ENCODE data around the gene NRXN3. TPM values are rescaled to one million over a fixed set of nuclear protein-coding genes. Genes with fewer than 3 reads are reported as not detected.

NRXN3 gene
- total RNA-seq, 2 experiments from 2014 or later, result not detected

DNA sequence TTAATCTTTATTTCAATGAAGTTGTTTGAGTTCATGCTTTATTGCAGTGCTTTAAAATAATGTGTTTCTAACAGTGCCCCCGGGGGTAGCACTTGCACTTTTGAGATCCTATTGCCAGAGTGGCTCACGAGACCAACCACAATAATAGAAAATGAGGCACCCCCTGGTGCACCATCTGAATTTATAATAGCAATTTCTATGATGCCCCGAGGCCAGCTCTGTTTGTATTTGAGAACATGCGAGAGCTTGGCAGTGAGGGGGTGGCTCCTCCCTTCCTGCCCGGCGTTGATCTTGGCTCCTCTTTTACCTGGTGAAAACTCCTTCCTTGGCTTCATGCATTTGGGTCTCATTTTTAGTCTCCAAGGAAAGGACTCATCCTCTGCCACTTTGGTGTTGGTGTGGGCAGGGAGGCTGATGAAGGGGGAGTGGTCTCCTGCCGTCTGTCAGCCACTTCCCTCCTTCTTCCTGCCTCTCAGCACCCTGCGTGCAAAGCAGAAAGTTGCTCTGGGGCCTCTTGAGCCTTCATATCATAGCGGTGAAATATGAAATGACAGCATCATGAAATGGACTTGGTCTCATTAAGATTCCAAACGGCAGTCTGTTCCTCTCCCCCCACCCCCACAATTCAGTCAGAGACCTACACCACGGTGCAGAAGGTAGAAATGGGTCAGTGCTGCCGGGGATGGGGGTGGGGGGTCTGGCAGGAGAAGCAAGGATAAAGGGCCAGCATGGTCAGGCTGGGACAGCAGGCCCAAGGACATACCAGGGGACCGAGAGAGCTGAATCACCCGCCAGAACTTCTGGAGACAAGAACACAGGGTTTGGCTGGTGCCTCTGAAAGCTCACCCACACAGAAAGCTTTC is 17.7 kb upstream of the NRXN3 start:
- no peak for DNase-seq
- intact Hi-C loops (cut with micrococcal nuclease), result no loop called here
- Mint-ChIP-seq H3K27ac (no peak overlapping the region), H3K9me3 (no peaks in the 10 kb centered on the region), H3K36me3 (no peaks in the 10 kb centered on the region), H3K4me1 (ENCODE audit: low read depth) (no peaks in the 10 kb centered on the region), H3K27me3 (peaks cover 5% of the 10 kb centered on the region), H3K4me3 (no peak overlapping the region)
- ChIA-PET POLR2A (no interaction called here), CTCF (no interaction called here)

DNA sequence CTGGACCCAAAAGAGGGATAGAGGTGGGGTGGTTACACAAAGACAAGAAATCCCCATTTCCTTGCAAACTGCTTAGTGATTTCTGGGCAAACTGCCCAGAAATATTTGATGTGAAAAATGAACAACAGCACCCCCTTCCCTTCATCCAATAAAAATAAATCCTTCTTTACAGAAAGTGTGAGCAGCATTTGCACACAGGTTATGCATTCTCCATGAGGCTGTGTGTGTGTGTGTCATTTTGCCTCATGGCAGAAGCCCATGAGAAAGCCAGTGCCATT is 17.2 kb upstream of the NRXN3 start:
- H3K27me3 Mint-ChIP-seq, result peaks cover 5% of the 10 kb centered on the region
- H3K4me3 Mint-ChIP-seq, result no peak overlapping the region
- CTCF ChIA-PET, result no interaction called here
- DNase-seq, result no peak
- H3K9me3 Mint-ChIP-seq, result no peaks in the 10 kb centered on the region
- POLR2A ChIA-PET, result no interaction called here
- no peak overlapping the region for H3K27ac Mint-ChIP-seq
- H3K36me3 Mint-ChIP-seq, result no peaks in the 10 kb centered on the region
- intact Hi-C loops (cut with micrococcal nuclease), result no loop called here
- no peaks in the 10 kb centered on the region for H3K4me1 Mint-ChIP-seq (ENCODE audit: low read depth)

- H3K36me3 Mint-ChIP-seq, result no peaks in the 10 kb centered on the region
- no peak overlapping the region for H3K4me3 Mint-ChIP-seq
- H3K4me1 Mint-ChIP-seq (ENCODE audit: low read depth), result no peaks in the 10 kb centered on the region
- no peak for DNase-seq
- peaks cover 5% of the 10 kb centered on the region for H3K27me3 Mint-ChIP-seq
- CTCF ChIA-PET, result no interaction called here
- POLR2A ChIA-PET, result no interaction called here
- no peaks in the 10 kb centered on the region for H3K9me3 Mint-ChIP-seq
- no peak overlapping the region for H3K27ac Mint-ChIP-seq
- intact Hi-C loops (cut with micrococcal nuclease), result no loop called here
These were observed 15.3 kb upstream of the NRXN3 start for GRCh38 chr14:78154827-78155226.

DNA sequence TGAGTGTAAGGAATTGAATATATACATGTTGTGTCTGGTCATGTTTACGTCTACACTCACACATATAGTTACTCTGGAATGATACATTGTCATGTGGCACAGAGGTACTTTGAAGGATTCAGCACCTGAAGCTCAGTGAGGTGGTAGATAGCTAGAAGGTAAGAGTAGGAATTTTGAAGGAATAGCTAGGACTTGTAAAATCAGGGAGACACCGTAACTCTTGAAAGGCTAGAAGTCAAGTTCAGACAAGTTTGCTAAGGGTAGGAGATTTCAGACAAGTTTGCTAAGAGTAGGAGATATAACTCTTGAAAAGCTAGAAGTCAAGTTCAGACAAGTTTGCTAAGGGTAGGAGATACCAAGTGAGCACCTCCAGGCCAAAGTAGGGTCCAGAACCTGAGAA is 14.0 kb upstream of the NRXN3 start:
- CTCF ChIA-PET, result no interaction called here
- peaks cover 2% of the 10 kb centered on the region for H3K27me3 Mint-ChIP-seq

DNA sequence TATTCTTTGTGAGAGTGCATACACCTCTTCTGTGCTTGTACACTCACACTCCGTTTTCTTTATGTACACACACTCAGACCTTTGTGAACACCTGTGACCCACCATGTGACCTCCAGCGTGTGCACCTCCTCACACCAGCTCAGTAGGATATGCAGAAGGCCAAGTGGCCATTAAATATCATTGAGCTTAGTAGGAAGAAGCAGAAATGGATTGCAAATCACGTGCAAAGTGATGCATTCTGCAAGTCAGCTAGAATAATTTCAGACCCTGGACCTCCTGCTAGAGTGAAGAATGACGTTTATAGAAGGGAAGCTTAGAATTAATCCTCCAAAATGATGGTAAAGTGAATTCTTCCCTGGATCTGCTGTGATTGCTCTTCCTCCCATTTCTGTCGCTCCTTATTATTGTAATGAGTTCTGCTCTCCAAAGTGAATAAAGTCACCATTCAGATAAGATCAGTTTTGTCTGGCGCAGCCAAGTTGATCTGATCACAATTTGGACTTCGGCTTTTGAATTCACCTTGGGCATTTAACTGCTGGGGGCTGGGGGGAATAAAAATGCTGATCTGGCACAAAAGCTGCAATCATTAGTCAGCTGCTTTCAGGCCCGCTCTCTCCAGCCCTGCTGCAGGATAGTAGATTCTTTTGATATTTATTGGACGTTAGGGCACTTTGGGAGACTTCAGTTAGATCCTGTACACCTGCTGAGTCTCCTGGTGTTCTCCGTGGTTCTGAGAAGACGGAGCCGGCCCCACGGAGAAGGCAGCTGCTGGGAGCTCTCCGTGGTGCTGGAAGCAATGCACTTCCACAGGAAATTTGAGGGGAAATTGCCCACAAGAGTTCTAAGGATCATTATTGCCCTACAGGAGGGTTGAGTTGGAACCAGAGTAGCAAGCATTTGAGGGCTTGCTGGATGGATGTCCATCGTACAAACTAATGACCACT is 12.4 kb upstream of the NRXN3 start:
- no peak overlapping the region for H3K27ac Mint-ChIP-seq
- no peak overlapping the region for H3K4me3 Mint-ChIP-seq
- peaks cover 5% of the 10 kb centered on the region for H3K27me3 Mint-ChIP-seq
- H3K9me3 Mint-ChIP-seq, result no peaks in the 10 kb centered on the region
- no peaks in the 10 kb centered on the region for H3K4me1 Mint-ChIP-seq (ENCODE audit: low read depth)
- H3K36me3 Mint-ChIP-seq, result no peaks in the 10 kb centered on the region
- intact Hi-C loops (cut with micrococcal nuclease), result no loop called here
- ChIA-PET CTCF (no interaction called here), POLR2A (no interaction called here)
- DNase-seq, result no peak

More for the DNA sequence above, 14.0 kb upstream of the NRXN3 start:
- DNase-seq, result no peak
- H3K4me3 Mint-ChIP-seq, result no peak overlapping the region
- no peaks in the 10 kb centered on the region for H3K4me1 Mint-ChIP-seq (ENCODE audit: low read depth)
- intact Hi-C loops (cut with micrococcal nuclease), result no loop called here
- H3K27ac Mint-ChIP-seq, result no peak overlapping the region
- POLR2A ChIA-PET, result no interaction called here
- H3K9me3 Mint-ChIP-seq, result no peaks in the 10 kb centered on the region
- no peaks in the 10 kb centered on the region for H3K36me3 Mint-ChIP-seq

GRCh38 chr14:78162202-78162601 is 8.0 kb upstream of the NRXN3 start:
- DNase-seq, result no peak
- ChIA-PET POLR2A (no interaction called here), CTCF (interaction anchor here (1.1 kb wide), 1 partner anchor 24 kb away, joined by 3 read pairs; no protein-coding TSS in a partner anchor)
- Mint-ChIP-seq H3K36me3 (no peaks in the 10 kb centered on the region), H3K4me3 (no peak overlapping the region), H3K4me1 (ENCODE audit: low read depth) (no peaks in the 10 kb centered on the region), H3K27me3 (peaks cover 11% of the 10 kb centered on the region), H3K27ac (no peak overlapping the region), H3K9me3 (no peaks in the 10 kb centered on the region)
- intact Hi-C loops (cut with micrococcal nuclease), result no loop called here

DNA sequence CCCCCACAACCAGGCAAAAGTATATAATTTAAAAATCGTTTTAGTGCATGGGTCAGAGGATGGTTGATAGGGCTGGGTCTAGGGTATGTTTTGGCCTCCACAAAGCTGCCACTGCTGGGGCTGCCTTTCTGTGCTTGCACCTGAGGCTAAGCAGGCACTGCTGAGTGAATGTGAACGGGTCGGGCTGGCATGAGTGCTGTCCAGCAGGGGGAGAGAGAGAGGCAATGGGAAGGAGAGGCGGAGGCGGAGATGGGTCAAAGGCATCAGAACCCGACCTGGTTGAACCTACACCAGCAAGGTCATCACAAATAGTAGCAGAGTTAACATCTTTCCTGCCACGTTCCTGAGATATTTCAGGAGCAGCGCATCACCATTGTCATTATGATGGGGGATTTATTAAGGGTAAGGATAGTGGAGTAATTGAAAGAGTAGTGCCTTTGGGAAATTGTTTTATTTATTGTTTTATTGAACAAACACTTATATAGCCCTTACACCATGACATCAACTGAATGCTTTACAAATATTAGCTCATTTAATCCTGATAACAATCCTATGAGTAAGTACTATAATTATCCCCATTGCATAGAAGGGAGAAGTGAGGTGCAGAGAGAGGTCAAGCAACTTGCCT is 5.8 kb upstream of the NRXN3 start:
- peak; percentile 13 for DNase-seq
- H3K36me3 Mint-ChIP-seq, result no peaks in the 10 kb centered on the region
- ChIA-PET POLR2A (no interaction called here), CTCF (no interaction called here)
- H3K27me3 Mint-ChIP-seq, result peaks cover 11% of the 10 kb centered on the region
- intact Hi-C loops (cut with micrococcal nuclease), result no loop called here
- no peaks in the 10 kb centered on the region for H3K9me3 Mint-ChIP-seq
- H3K4me1 Mint-ChIP-seq (ENCODE audit: low read depth), result no peaks in the 10 kb centered on the region
- no peak overlapping the region for H3K4me3 Mint-ChIP-seq
- no peak overlapping the region for H3K27ac Mint-ChIP-seq

GRCh38 chr14:78172428-78172827 is 2.3 kb downstream of the NRXN3 start:
- intact Hi-C loops (cut with micrococcal nuclease), result no loop called here
- CTCF ChIA-PET, result no interaction called here
- H3K27ac Mint-ChIP-seq, result no peak overlapping the region

GRCh38 chr14:78173346-78174035 is 3.3 kb downstream of the NRXN3 start:
- Mint-ChIP-seq H3K4me3 (no peak overlapping the region), H3K4me1 (ENCODE audit: low read depth) (no peaks in the 10 kb centered on the region), H3K27me3 (peaks cover 3% of the 10 kb centered on the region), H3K9me3 (no peaks in the 10 kb centered on the region), H3K36me3 (no peaks in the 10 kb centered on the region), H3K27ac (no peak overlapping the region)
- intact Hi-C loops (cut with micrococcal nuclease), result no loop called here
- DNase-seq, result no peak
- ChIA-PET POLR2A (no interaction called here), CTCF (no interaction called here)

More at GRCh38 chr14:78172428-78172827, 2.3 kb downstream of the NRXN3 start:
- POLR2A ChIA-PET, result no interaction called here
- Mint-ChIP-seq H3K9me3 (no peaks in the 10 kb centered on the region), H3K36me3 (no peaks in the 10 kb centered on the region), H3K27me3 (peaks cover 3% of the 10 kb centered on the region), H3K4me3 (no peak overlapping the region), H3K4me1 (ENCODE audit: low read depth) (no peaks in the 10 kb centered on the region)
- no peak for DNase-seq

- Mint-ChIP-seq H3K9me3 (no peaks in the 10 kb centered on the region), H3K4me1 (ENCODE audit: low read depth) (no peaks in the 10 kb centered on the region), H3K27ac (no peak overlapping the region), H3K36me3 (no peaks in the 10 kb centered on the region), H3K4me3 (no peak overlapping the region), H3K27me3 (peaks cover 3% of the 10 kb centered on the region)
- intact Hi-C loops (cut with micrococcal nuclease), result no loop called here
- ChIA-PET POLR2A (no interaction called here), CTCF (no interaction called here)
- no peak for DNase-seq
These were observed 5.2 kb downstream of the NRXN3 start for GRCh38 chr14:78175412-78175811.

DNA sequence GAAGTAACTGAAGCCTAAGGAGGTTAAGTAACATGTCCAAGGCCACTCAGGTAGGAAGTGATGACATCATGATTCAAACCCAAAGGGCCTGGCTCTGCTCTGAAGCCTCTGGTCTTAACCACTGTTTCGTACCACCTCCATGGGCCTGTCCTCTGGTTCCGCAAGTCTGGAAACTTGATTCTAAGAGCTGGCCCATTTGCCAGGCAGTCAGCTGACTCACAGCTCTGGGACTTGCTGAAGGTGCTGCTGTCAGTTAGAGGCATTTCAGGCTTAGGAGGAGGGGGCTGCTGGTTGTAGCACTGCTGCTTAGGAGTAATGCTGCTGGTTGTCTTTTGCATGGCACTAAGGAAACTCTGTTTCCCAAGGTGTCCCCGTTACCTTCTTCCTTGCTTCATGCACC is 7.9 kb downstream of the NRXN3 start:
- no peak for DNase-seq
- POLR2A ChIA-PET, result no interaction called here
- H3K9me3 Mint-ChIP-seq, result no peaks in the 10 kb centered on the region
- H3K4me1 Mint-ChIP-seq (ENCODE audit: low read depth), result no peaks in the 10 kb centered on the region
- CTCF ChIA-PET, result no interaction called here
- H3K27me3 Mint-ChIP-seq, result peaks cover 3% of the 10 kb centered on the region
- H3K36me3 Mint-ChIP-seq, result no peaks in the 10 kb centered on the region
- H3K27ac Mint-ChIP-seq, result no peak overlapping the region
- H3K4me3 Mint-ChIP-seq, result no peak overlapping the region
- intact Hi-C loops (cut with micrococcal nuclease), result no loop called here

DNA sequence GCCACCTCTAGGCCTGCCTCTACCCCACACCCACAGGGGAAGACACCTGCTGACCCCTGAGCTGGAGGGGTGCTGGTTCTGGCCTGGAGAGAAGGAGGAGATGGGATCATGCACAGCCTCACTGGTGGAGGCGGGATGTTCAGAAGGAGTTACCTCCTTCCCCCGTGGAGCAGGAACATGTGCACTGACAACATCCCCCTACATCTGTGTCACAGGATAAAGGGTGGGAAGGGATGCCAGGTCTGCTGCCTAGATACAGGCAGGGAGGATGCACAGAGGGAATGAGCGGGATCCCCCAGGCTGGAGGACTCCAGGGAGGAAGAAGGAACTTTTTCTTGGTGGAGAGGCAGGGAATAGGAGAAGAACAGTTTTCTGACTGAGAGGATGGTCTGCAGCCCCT is 8.8 kb downstream of the NRXN3 start:
- no peak overlapping the region for H3K27ac Mint-ChIP-seq
- ChIA-PET CTCF (no interaction called here), POLR2A (no interaction called here)
- DNase-seq, result no peak
- H3K9me3 Mint-ChIP-seq, result no peaks in the 10 kb centered on the region
- H3K4me1 Mint-ChIP-seq (ENCODE audit: low read depth), result no peaks in the 10 kb centered on the region
- intact Hi-C loops (cut with micrococcal nuclease), result no loop called here
- H3K4me3 Mint-ChIP-seq, result no peak overlapping the region
- H3K27me3 Mint-ChIP-seq, result no peaks in the 10 kb centered on the region
- H3K36me3 Mint-ChIP-seq, result no peaks in the 10 kb centered on the region

Data from activated CD4-positive, alpha-beta memory T cell treated with anti-CD3 and anti-CD28 coated beads for 36 hours (primary cell).